Activated CD8-positive, alpha-beta memory T cell treated with anti-CD3 and anti-CD28 coated beads, Interleukin-2, amount 50 U/mL, for 24 hours (primary cell): ENCODE data around the gene PLAAT5.
"Not testable (repeated sequence)": the region's sequence is repeated elsewhere in the genome, so short reads cannot be mapped to it uniquely, and the experiment has no call there.

Source experiments
- DNase-seq: peaks from one replicate; pipeline ENCODE4 v3.0.0-alpha.2; 2020; ENCODE audit errors: extremely low read depth

PLAAT5 gene

DNA sequence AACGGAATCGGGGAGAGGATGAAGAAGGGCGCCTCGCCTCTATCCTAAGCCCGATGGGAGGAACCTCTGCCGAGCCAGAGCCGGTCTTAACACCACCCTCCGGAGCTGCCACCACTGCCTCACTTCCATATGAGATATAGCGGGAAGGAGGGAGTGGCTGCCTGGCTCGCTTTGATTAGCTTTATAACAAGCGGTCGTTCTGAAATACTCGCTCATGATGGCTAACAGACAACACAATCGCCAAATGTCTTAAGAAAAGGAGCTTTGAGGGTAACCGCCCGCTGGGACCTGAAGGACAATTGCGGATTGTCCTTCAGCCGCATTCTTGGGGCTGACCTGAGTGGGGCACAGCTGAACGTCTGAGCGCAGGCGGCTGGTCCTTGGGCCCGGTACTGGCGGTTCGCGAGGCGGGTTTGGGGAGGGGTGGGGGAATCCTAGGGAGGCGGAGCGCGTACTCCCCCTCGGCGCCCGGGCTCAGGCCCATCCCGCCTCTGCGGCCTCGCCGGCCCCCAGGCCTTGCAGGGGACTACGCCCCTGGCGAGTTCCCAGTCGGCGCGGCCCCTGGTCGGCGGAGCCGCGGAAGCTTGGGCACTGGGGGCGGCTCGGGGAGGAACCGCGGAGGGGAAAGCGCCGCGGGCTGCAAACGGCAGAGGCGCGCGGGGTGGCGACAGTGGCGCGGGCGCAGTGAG is at the start of gene PLAAT5:
Gene PLAAT5, minus strand, starts transcription at position 617 of the 689 bp plus-strand sequence. Its CDS starts 133 bp downstream, at position 484.
- no peak for DNase-seq

- DNase-seq, result no peak
Measured at GRCh38 chr11:63537293-63538101, 46.5 kb upstream of the PLAAT5 start.

GRCh38 chr11:63536669-63537292 is 45.8 kb upstream of the PLAAT5 start, which contains the start of gene PLAAT4:
PLAAT4 (plus strand) TSS chr11:63536808; CDS start chr11:63536869, 61 bp downstream.
- DNase-seq, result no peak

DNA sequence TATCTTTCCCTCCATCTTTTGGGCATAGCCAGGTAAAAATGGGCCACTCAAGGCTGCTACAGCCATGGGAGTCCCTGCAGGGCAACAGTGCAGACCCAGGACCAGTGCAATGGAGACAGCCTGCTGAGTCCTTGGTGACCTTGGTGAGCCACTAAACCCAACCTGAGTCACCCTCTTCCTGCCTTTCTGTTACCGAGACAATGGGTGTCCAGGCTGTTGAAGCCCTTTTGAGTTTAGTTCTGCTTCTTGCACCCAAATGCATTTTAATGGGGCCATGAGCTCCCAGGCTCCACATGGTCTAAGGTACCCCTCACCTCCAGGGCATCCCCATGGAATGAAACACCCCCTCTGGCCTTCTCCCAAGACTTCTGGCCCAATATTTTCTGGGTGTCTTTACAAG is 44.8 kb upstream of the PLAAT5 start:
- DNase-seq, result no peak

- no peak for DNase-seq
Measured at GRCh38 chr11:63534895-63535461, 44.0 kb upstream of the PLAAT5 start.

DNA sequence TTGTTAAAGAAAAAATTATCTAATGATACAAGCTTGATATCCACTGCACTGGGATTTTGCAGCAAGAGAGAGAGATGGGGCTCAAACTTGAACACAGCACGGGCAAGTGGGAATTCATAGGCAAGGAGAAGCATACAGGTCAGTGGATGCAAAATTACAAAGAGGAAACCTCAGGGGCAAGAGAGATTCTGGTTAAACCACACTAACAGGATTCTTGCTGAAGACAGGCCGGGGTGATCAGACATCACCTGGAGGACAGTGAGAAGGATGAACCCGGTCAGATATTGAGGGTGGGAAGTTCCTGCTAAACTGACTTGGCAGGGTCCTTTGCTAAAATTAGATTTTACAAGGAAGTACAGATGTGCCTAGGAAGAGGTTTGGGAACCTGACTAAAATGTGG is 43.1 kb upstream of the PLAAT5 start:
- DNase-seq, result no peak

DNA sequence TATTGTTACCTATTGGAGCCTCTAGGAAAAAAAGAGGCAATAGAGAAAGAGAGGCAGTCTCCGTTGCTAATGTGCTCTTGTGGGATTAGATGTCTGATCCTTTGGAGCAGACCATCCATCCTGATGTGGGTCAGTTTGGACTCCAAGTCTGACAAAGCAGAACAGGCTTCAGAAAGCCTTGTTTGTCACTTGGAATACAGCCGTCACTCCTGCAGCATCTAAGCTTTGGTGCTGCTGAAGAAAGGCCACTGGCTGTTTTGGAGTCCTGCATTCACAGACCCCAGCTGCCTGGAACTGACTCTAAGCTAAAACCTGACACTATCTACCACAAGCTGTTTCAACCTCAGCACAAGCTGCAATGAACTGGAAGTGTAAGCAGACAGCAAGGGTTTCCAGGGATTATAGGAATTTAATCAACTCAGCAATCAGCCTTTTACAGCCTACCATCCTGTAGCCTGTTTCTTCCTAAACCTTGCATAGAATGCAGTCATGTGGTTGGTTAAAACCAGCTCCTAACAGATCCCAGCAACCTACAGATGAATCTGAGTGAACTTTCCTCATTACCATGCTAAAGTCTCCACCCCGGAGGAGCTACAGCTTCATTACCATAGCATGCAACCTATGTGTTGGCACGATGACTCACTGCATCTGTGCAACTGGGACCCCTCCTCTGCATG is 42.0 kb upstream of the PLAAT5 start:
- DNase-seq, result no peak

DNA sequence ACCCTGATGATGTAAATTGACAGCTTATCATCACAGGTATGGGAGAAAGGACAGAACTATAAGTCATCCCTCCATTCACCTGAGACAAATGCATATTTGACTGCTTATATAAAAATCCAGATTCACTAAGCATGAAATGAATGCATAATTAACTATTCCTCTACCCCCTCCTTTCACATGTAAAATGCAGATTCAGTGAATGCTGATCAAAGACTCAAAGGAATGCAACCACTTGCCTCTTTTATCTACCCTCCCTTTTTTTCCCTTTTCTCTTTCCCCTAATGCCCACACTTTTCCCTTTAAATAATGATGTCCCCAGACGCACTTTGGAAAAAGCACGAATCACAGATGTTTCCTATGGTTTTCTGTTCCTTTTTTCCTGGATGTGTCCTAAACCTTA is 41.1 kb upstream of the PLAAT5 start:
- DNase-seq, result no peak

- not testable (repeated sequence) for DNase-seq
Measured at GRCh38 chr11:63531074-63531792, 40.3 kb upstream of the PLAAT5 start.

DNA sequence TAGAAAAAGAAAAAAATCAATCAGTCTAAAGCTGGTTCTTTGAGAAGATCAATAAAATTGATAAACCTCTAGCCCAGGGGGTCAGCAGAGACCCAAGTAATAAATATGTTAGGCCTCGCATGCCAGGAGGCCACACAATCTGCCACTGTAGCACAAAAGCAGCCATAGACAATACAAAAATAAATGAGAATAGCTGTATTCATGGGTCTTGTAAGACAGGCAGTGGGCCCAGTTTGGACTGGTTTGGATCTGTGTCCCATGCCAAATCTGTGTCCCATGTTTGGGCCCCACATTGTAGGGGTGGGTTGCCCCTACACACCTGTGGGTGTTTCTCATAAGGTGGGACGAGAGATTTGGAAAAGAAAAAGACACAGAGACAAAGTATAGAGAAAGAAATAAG is 39.1 kb upstream of the PLAAT5 start:
- no peak for DNase-seq

DNA sequence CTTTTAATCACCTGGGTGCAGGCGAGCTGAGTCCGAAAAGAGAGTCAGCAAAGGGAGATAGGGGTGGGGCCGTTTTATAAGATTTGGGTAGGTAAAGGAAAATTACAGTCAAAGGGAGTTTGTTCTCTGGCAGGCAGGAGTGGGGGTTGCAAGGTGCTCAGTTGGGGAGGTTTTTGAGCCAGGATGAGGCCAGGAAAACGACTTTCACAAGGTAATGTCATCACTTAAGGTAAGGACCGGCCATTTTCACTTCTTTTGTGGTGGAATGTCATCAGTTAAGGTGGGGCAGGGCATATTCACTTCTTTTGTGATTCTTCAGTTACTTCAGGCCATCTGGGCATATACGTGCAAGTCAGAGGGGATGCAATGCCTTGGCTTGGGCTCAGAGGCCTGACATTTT is 38.4 kb upstream of the PLAAT5 start:
- not testable (repeated sequence) for DNase-seq

GRCh38 chr11:63528729-63529278 is 37.8 kb upstream of the PLAAT5 start:
- not testable (repeated sequence) for DNase-seq

DNA sequence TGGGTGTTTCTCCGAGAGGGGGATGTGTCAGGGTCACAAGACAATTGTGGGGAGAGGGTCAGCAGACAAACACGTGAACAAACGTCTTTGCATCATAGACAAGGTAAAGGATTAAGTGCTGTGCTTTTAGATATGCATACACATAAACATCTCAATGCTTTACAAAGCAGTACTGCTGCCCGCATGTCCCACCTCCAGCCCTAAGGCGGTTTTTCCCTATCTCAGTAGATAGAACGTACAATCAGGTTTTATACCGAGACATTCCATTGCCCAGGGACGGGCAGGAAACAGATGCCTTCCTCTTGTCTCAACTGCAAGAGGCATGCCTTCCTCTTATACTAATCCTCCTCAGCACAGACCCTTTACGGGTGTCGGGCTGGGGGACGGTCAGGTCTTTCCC is 37.2 kb upstream of the PLAAT5 start:
- DNase-seq, result not testable (repeated sequence)

DNA sequence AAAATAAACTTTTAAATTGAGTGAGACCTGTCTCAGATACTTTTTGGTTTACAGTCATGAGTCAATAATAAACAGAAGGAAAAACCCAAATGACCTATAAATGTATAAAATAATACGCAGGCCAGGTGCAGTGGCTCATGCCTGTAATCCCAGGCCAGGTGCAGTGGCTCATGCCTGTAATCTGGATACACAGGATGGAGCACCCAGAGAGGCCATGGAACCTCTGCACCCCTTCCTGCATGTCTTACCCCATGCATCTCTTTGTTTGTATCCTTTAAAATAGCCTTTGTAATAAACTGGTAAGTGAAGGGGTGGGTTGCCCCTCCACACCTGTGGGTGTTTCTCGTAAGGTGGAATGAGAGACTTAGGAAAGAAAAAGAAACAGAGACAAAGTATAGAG is 36.7 kb upstream of the PLAAT5 start:
- DNase-seq, result no peak

DNA sequence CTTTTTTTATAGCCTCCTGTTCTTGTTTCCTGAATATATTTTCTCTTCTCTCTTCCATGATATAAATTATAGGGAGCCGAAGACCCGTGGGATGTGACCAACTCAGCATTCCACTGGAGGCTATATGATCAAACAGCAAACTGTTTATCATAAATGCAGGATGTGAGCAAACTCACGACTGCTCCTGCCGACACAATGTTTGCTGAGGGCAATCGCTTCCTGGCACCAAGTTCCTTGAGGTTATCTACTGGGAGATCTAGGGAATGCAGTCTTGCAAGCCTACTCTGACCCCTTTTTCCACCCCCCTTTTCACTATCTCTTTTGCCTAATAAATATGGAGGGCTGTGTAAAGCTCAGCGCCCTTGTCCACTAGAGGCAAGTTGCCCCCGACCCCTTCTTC is 32.2 kb upstream of the PLAAT5 start:
- DNase-seq, result no peak

GRCh38 chr11:63521896-63522295 is 30.9 kb upstream of the PLAAT5 start:
- no peak for DNase-seq

DNA sequence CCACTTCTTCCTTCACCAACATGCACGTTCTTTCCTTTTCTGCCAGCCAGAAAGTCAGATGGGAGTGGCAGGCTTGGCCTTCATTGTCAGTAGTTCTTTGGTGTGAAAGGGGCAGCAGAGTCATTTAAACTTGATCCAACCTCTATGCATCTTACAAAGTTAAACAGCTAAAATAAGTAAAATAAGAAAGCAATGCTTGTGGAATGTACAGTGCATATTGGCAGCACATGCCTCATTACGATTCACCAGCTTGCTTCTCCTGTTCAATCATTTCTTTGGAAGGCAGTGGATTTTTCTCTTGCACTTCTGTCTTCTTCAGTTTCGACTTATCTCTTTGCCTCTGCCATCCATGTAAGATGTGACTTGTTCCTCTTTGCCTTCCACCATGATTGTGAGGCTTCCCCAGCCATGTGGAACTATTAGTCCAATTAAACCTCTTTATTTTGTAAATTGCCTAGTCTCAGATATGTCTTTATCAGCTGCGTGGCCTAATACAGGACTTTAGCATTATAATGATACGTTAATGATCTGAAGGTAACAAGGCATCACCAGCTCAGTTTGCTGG is 29.7 kb upstream of the PLAAT5 start:
- DNase-seq, result no peak

DNA sequence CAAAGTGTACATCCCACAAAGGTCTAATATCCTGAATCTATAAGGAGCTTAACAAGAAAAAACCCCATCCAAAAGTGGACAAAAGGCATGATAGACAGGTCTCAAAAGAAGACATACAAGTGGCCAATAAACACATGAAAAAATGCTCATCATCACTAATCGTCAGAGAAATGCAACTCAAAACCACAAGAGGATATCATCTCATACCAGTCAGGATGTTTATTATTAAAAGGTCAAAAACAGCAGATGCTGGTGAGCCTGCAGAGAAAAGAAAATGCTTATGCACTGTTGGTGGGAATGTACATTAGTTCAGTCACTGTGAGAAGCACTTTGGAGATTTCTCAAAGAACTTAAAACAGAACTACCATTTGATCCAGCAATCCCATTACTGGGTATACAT is 27.6 kb upstream of the PLAAT5 start:
- no peak for DNase-seq

DNA sequence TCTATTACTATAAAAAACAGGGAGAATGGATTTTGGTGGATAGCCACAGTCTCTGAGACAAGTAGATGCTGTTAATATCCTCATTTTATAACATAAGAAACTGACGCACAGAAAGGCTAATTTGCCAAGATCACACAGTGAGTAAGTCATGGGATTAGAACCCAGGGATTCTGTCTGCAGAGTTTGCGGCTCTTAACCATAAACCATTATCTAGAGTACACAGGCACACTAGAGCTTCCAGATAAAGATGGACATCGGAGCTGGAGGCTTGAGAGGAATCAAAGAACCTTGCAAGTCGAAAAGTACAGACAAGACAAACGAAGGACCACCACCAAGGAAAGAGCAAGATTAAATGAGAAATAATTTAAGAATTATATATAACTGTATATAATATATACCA is 26.2 kb upstream of the PLAAT5 start:
- no peak for DNase-seq

DNA sequence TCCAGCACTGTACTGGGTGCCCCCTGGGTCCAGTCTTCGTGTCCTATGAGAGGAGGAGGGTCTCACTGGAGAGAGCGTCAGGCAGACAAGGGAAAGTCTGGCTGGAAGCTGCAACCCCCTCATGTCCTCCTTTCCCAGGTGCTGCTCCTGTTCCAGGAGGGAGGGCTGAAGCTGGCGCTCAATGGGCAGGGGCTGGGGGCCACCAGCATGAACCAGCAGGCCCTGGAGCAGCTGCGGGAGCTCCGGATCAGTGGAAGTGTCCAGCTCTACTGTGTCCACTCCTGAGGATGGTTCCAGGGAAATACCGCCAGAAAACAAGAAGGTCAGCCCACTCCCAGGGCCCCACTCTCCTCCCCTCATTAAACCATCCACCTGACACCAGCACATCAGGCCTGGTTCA is 25.1 kb upstream of the PLAAT5 start:
- no peak for DNase-seq
